Mesodermal cell (in vitro differentiated cells): Measurements from ENCODE around the gene FAT4.
A peak's percentile ranks its signal among the peaks of the same experiment; 100 is the strongest.

Source experiments
- H3K27ac ChIP-seq: 2 replicates; pipeline ENCODE4 v1.7.0; 2013; ENCODE audit warnings: mild to moderate bottlenecking, low read depth, low read length, moderate library complexity; ENCODE audit not compliant: severe bottlenecking
- H3K36me3 ChIP-seq: 2 replicates; pipeline ENCODE4 v1.7.1; 2013; ENCODE audit warnings: mild to moderate bottlenecking, low read length, moderate library complexity; ENCODE audit not compliant: control insufficient read depth, insufficient read depth
- H3K4me1 ChIP-seq: one replicate; pipeline ENCODE4 v1.7.1; 2013; ENCODE audit warnings: mild to moderate bottlenecking, low read length; ENCODE audit not compliant: insufficient read depth, control insufficient read depth, poor library complexity, severe bottlenecking
- H3K4me3 ChIP-seq: 2 replicates; pipeline ENCODE4 v1.7.0; 2013; ENCODE audit warnings: low read length, control low read depth, mild to moderate bottlenecking; ENCODE audit not compliant: insufficient read depth, poor library complexity, severe bottlenecking; ENCODE audit errors: extremely low read depth
- H3K9me3 ChIP-seq: 2 replicates; pipeline ENCODE4 v1.7.1; 2013; ENCODE audit warnings: mild to moderate bottlenecking, low read length, moderate library complexity; ENCODE audit not compliant: control insufficient read depth
- whole genome bisulfite sequencing, 2 experiments: methylation state at CpG; one replicate each; pipeline ENCODE4 v1.1.5; 2013; ENCODE audit warnings: missing lambda C conversion rate in 2 of 2; ENCODE audit not compliant: insufficient coverage in 2 of 2; 5-methylcytosine and 5-hydroxymethylcytosine counted together

Gene FAT4

GRCh38 chr4:125346616-125347015 is 31.9 kb downstream of the FAT4 start:
- Histone ChIP-seq H3K27ac (peak overlapping the region; percentile 47), H3K9me3 (no peaks in the 10 kb centered on the region), H3K4me1 (no peaks in the 10 kb centered on the region), H3K4me3 (no peak overlapping the region), H3K36me3 (no peaks in the 10 kb centered on the region)
- WGBS, 2 experiments: 65 to 67% methylated on average over 4 of the region's 4 CpGs

GRCh38 chr4:125350470-125351135 is 35.8 kb downstream of the FAT4 start:
- WGBS, 2 experiments: 81 to 100% methylated on average over 1 to 2 of the region's 4 CpGs
- peak overlapping the region; percentile 62 for H3K27ac ChIP-seq
- H3K4me3 ChIP-seq: no peak overlapping the region

GRCh38 chr4:125352521-125352920 is 37.8 kb downstream of the FAT4 start:
- Histone ChIP-seq H3K36me3 (no peaks in the 10 kb centered on the region), H3K4me1 (peaks cover 5% of the 10 kb centered on the region), H3K27ac (no peak overlapping the region), H3K9me3 (no peaks in the 10 kb centered on the region), H3K4me3 (no peak overlapping the region)
- 71 to 83% methylated on average over 1 of the region's 1 CpG for WGBS, 2 experiments

More at GRCh38 chr4:125350470-125351135, 35.8 kb downstream of the FAT4 start:
- Histone ChIP-seq H3K4me1 (no peaks in the 10 kb centered on the region), H3K36me3 (no peaks in the 10 kb centered on the region), H3K9me3 (no peaks in the 10 kb centered on the region)

- no peak overlapping the region for H3K4me3 ChIP-seq
- no peak overlapping the region for H3K27ac ChIP-seq
- peaks cover 5% of the 10 kb centered on the region for H3K4me1 ChIP-seq
- WGBS, 2 experiments: no CpG with 5 or more reads among the region's 1 CpG
- H3K9me3 ChIP-seq: no peaks in the 10 kb centered on the region
- H3K36me3 ChIP-seq: no peaks in the 10 kb centered on the region
Observed at GRCh38 chr4:125353131-125353530, 38.4 kb downstream of the FAT4 start.

GRCh38 chr4:125355791-125356190 is 41.0 kb downstream of the FAT4 start:
- Histone ChIP-seq H3K4me1 (peaks cover 9% of the 10 kb centered on the region), H3K4me3 (no peak overlapping the region)
- WGBS, 2 experiments: 52 to 79% methylated on average over 2 of the region's 2 CpGs

GRCh38 chr4:125357675-125358074 is 42.9 kb downstream of the FAT4 start:
- peak overlapping the region; percentile 11 for H3K27ac ChIP-seq
- no peak overlapping the region for H3K4me3 ChIP-seq
- 20% methylated on average over 1 of the region's 4 CpGs; no CpG with 5 or more reads in 1 of the 2 experiments for WGBS, 2 experiments
- H3K9me3 ChIP-seq: no peaks in the 10 kb centered on the region
- H3K36me3 ChIP-seq: no peaks in the 10 kb centered on the region
- H3K4me1 ChIP-seq: peaks cover 9% of the 10 kb centered on the region

More at GRCh38 chr4:125355791-125356190, 41.0 kb downstream of the FAT4 start:
- Histone ChIP-seq H3K36me3 (no peaks in the 10 kb centered on the region), H3K9me3 (no peaks in the 10 kb centered on the region), H3K27ac (peak overlapping the region; percentile 42)

DNA sequence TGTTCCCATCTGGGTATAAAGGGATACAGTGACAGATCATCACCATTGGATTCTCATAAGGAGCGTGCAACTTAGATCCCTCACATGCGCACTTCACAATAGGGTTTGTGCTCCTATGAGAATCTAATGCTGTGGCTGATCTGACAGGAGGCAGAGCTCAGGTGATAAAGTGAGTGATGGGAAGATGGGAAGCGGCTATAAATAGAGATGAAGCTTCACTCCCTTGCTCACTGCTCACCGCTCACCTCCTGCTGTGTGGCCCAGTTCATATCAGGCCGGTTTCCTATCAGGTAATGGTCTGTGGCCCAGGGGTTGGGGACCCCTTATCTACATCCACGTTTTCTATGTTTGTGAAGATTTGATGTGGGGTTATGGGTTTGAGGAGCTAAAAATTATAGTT is 43.7 kb downstream of the FAT4 start:
- H3K4me3 ChIP-seq: no peak overlapping the region
- 60 to 89% methylated on average over 1 to 2 of the region's 6 CpGs for WGBS, 2 experiments
- no peak overlapping the region for H3K27ac ChIP-seq
- peaks cover 9% of the 10 kb centered on the region for H3K4me1 ChIP-seq
- H3K36me3 ChIP-seq: no peaks in the 10 kb centered on the region
- no peaks in the 10 kb centered on the region for H3K9me3 ChIP-seq

DNA sequence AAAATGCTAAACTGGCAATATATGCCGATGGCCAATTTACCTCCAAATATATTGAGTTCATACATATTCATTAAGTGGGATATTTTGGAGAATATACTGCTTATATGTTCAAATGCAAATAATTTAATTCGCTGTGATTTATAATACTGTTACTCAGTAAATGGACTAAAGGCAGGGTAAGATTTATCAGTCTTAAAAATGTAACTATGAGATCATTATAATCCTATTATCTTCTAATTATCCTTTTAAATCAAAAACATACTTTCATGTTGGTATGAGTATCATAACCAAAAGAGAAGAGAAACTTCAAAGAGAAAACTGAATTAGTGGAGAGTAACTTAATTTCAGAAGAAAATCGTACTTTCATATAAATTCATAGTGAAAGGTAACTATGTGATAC is 44.6 kb downstream of the FAT4 start:
- no CpG with 5 or more reads among the region's 3 CpGs for WGBS, 2 experiments
- H3K36me3 ChIP-seq: no peaks in the 10 kb centered on the region
- H3K4me1 ChIP-seq: peaks cover 9% of the 10 kb centered on the region
- no peaks in the 10 kb centered on the region for H3K9me3 ChIP-seq
- no peak overlapping the region for H3K4me3 ChIP-seq
- H3K27ac ChIP-seq: peak overlapping the region; percentile 47

DNA sequence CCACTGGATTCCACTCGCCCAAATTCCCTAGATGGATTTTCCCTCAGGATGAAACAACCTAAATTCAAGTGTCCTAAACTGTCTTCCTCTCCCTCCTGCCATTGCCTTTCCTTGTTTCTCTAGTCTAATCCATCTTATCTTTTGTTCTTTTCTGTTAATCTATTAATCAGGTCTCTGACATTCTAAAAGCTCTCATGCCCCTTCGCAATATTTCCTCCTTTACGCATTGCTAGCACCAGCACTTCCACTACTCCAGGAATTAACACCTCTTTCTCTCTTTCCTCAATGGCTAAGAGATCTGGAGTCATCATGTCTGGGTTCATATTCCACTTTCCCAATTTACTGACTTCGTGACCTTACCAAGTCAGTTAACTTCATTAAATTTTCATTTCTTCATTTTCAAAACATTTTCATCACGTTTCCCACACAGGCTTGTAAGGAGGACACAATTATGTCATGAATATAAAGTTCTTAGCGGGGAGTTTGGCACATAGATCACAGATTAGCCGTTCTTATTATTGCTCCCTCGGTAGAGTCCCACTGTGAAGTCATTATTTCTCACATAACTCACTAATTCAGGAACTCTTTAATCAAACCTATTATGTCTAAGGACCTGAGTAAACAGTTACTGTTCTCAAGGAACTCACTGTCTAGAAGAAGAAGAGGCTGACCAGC is 45.3 kb downstream of the FAT4 start:
- Histone ChIP-seq H3K36me3 (no peaks in the 10 kb centered on the region), H3K9me3 (no peaks in the 10 kb centered on the region), H3K27ac (peak overlapping the region; percentile 47), H3K4me3 (no peak overlapping the region), H3K4me1 (peaks cover 9% of the 10 kb centered on the region)
- WGBS, 2 experiments: 68 to 72% methylated on average over 7 to 8 of the region's 8 CpGs

- Histone ChIP-seq H3K4me1 (peaks cover 9% of the 10 kb centered on the region), H3K9me3 (no peaks in the 10 kb centered on the region), H3K36me3 (no peaks in the 10 kb centered on the region), H3K27ac (no peak overlapping the region), H3K4me3 (no peak overlapping the region)
Observed at GRCh38 chr4:125360727-125361126, 46.0 kb downstream of the FAT4 start.
